HepG2 (cell line): ENCODE results near the gene SLC22A31. TPM values are rescaled to one million over a fixed set of nuclear protein-coding genes. Genes with fewer than 3 reads are reported as not detected.

Source experiments
- ATF2 ChIP-seq: sonication (generic); formaldehyde crosslinking; IDR thresholded peaks from 2 replicates; pipeline ENCODE4 v1.4.0; 2020; ENCODE audit warnings: missing genetic modification reagents
- BCL6 ChIP-seq: IDR thresholded peaks from 2 replicates; pipeline ENCODE4 v1.6.1; 2016; ENCODE audit warnings: missing genetic modification reagents, missing compliant biosample characterization
- E2F1 ChIP-seq: sonication (generic); formaldehyde crosslinking; IDR thresholded peaks from 2 replicates; pipeline ENCODE4 v1.5.0; 2020; ENCODE audit warnings: missing genetic modification reagents
- HNRNPH1 ChIP-seq: fragments of 200-400 bp; formaldehyde crosslinking; optimal IDR thresholded peaks from 2 replicates; pipeline ENCODE3; 2017; ENCODE audit warnings: mild to moderate bottlenecking, low read depth, low read length
- NFIB ChIP-seq: sonication (generic); formaldehyde crosslinking; IDR thresholded peaks from 2 replicates; pipeline ENCODE4 v1.9.0; 2021; ENCODE audit warnings: missing genetic modification reagents, mild to moderate bottlenecking, borderline replicate concordance
- NFKBIZ ChIP-seq: IDR thresholded peaks from 2 replicates; pipeline ENCODE4 v1.6.1; 2018; ENCODE audit warnings: missing genetic modification reagents, missing compliant biosample characterization
- NPAS2 ChIP-seq: sonication (generic); formaldehyde crosslinking; IDR thresholded peaks from 2 replicates; pipeline ENCODE4 v1.8.0; 2022; ENCODE audit warnings: mild to moderate bottlenecking, missing genetic modification reagents, borderline replicate concordance
- NR2F6 ChIP-seq, 2 experiments: IDR thresholded peaks; 2 replicates each; pipeline ENCODE4 v1.6.1; 2016; ENCODE audit warnings: antibody characterized with exemption in 1 of 2, mild to moderate bottlenecking in 1 of 2
- RBAK ChIP-seq: sonication (generic); formaldehyde crosslinking; IDR thresholded peaks from 2 replicates; pipeline ENCODE4 v1.5.1; 2020; ENCODE audit warnings: mild to moderate bottlenecking, missing genetic modification reagents
- RFXANK ChIP-seq: IDR thresholded peaks from 2 replicates; pipeline ENCODE4 v1.6.1; 2016
- TCF7L2 ChIP-seq: IDR thresholded peaks from 2 replicates; pipeline ENCODE4 v1.6.1; 2011; ENCODE audit warnings: mild to moderate bottlenecking, low read depth, low read length, moderate library complexity
- TMF1 ChIP-seq: sonication (generic); formaldehyde crosslinking; IDR thresholded peaks from 2 replicates; pipeline ENCODE4 v1.8.1; 2022; ENCODE audit warnings: low read depth, missing genetic modification reagents
- ZBTB3 ChIP-seq: sonication (generic); formaldehyde crosslinking; IDR thresholded peaks from 2 replicates; pipeline ENCODE4 v1.4.0; 2020; ENCODE audit warnings: low read depth, mild to moderate bottlenecking, moderate library complexity, missing genetic modification reagents, borderline replicate concordance
- ZFP41 ChIP-seq: sonication (generic); formaldehyde crosslinking; IDR thresholded peaks from 2 replicates; pipeline ENCODE4 v1.4.0; 2020; ENCODE audit warnings: mild to moderate bottlenecking, missing genetic modification reagents, borderline replicate concordance
- ZMYM4 ChIP-seq: sonication (generic); formaldehyde crosslinking; IDR thresholded peaks from 2 replicates; pipeline ENCODE4 v1.8.1; 2023; ENCODE audit warnings: mild to moderate bottlenecking, missing genetic modification reagents
- ZNF407 ChIP-seq: sonication (generic); formaldehyde crosslinking; IDR thresholded peaks from one replicate; pipeline ENCODE4 v1.5.1; 2020; ENCODE audit warnings: mild to moderate bottlenecking, missing genetic modification reagents; ENCODE audit errors: not compliant biosample characterization
- ZNF878 ChIP-seq: sonication (generic); formaldehyde crosslinking; IDR thresholded peaks from 2 replicates; pipeline ENCODE4 v1.8.1; 2023; ENCODE audit warnings: mild to moderate bottlenecking, missing genetic modification reagents, moderate library complexity
- ZNF879 ChIP-seq: sonication (generic); formaldehyde crosslinking; IDR thresholded peaks from 2 replicates; pipeline ENCODE4 v1.8.1; 2023; ENCODE audit warnings: missing genetic modification reagents
- polyA plus RNA-seq, 8 experiments: library from polyadenylated mRNA; depleted of rRNA in 3 of 8; stranded (reverse) in 7 of 8; unstranded in 1 of 8; fragments of >200 nt; fragmentation: Illumina TruSeq in 4 of 8; extraction: Trizol in 4 of 8; gene quantifications; 2 replicates each; pipeline versions ENCODE4 v1.2.1 to v1.2.3, GENCODE V29; 2011 to 2016; ENCODE audit warnings: low read depth in 4 of 8, missing spikeins in 1 of 8, mixed read lengths in 1 of 8; ENCODE audit not compliant: insufficient read depth in 1 of 8
- total RNA-seq, 5 experiments: library from RNA; depleted of rRNA; stranded (reverse); fragments of >200 nt; fragmentation: Illumina TruSeq; extraction: Trizol; gene quantifications; 2 replicates each; pipeline ENCODE4 v1.2.3, GENCODE V29; 2016; ENCODE audit warnings: low read depth in 1 of 5

Gene SLC22A31
- total and polyA plus RNA-seq, 2 of the 13 experiments (the other 11 are each of a cell fraction or from before 2014, with no cell fraction given): 67.3 to 83.3 TPM

- TF ChIP-seq ZNF407 (CRISPR knock-in tag) (peak; percentile 96), RBAK (CRISPR knock-in tag) (no peak), TCF7L2 (no peak), NPAS2 (no peak), NFKBIZ (CRISPR knock-in tag) (peak; percentile 78; the same call in 1 of the 2 replicates), RFXANK (CRISPR knock-in tag) (peak; percentile 48; the same call in 1 of the 2 replicates), NR2F6 (IDR thresholded peaks at IDR 0.05) (no peak), NR2F6 (CRISPR knock-in tag; IDR thresholded peaks at IDR 0.05) (peak; percentile 54), ATF2 (CRISPR knock-in tag) (peak; percentile 87), ZMYM4 (CRISPR knock-in tag) (peak; percentile 85), ZNF879 (CRISPR knock-in tag) (peak; percentile 91), BCL6 (CRISPR knock-in tag) (peak; percentile 66), NFIB (CRISPR knock-in tag) (no peak), E2F1 (CRISPR knock-in tag) (peak; percentile 80), ZBTB3 (no peak), TMF1 (CRISPR knock-in tag) (peak; percentile 88), HNRNPH1 (no peak), ZFP41 (CRISPR knock-in tag) (peak; percentile 90; the same call in 1 of the 2 replicates), ZNF878 (CRISPR knock-in tag) (0 out of 2 replicates have a peak, but pooled peaks have one; percentile 9)
Observed at GRCh38 chr16:89217388-89218191, 17.3 kb upstream of the SLC22A31 start, which contains the start of gene ZNF778 (continued).
